ENCODE data around the gene GSE1. TPM values are rescaled to one million over a fixed set of nuclear protein-coding genes. Genes with fewer than 3 reads are reported as not detected.

The GSE1 gene
- total and polyA plus RNA-seq, 2 experiments from 2014 or later: 32.4 to 135 TPM

- no peaks in the 10 kb centered on the region for H3K4me1 ChIP-seq (ENCODE audit: insufficient read depth)
- H3K27ac ChIP-seq (ENCODE audit: low read depth): no peak overlapping the region
- Mint-ChIP-seq H3K36me3 (ENCODE audit: low read depth) (peaks cover 89% of the 10 kb centered on the region), H3K27me3 (ENCODE audit: insufficient read depth, low read depth, poor library complexity) (peaks cover 37% of the 10 kb centered on the region), H3K27ac (no peak overlapping the region), H3K9me3 (no peaks in the 10 kb centered on the region; the same call in 1 of the 3 replicates), H3K4me3 (no peak overlapping the region), H3K4me1 (peaks cover 2% of the 10 kb centered on the region; the same call in 1 of the 3 replicates)
- no peaks in the 10 kb centered on the region for H3K27me3 ChIP-seq (ENCODE audit: insufficient read depth)
- ATAC-seq (no peak), DNase-seq (ENCODE audit: low spot score) (no peak)
- no peak for TF ChIP-seq EZH2phosphoT487 (IDR thresholded peaks at IDR 0.05; ENCODE audit: unreplicated experiment)
- TF ChIP-seq STAT1 (IDR thresholded peaks at IDR 0.05; ENCODE audit: unreplicated experiment): no peak
- TF ChIP-seq ETS1 (IDR thresholded peaks at IDR 0.05): no peak
- 0 out of 2 replicates have a peak, but pooled peaks have one; percentile 9 for TF ChIP-seq POLR2AphosphoS5 (IDR thresholded peaks at IDR 0.05; ENCODE audit: low read depth)
- TF ChIP-seq REST (IDR thresholded peaks at IDR 0.05; ENCODE audit: unreplicated experiment): no peak
- no peak for TF ChIP-seq EZH2 (IDR thresholded peaks at IDR 0.05; ENCODE audit: low read depth, unreplicated experiment)
- H3F3A ChIP-seq (replicated peaks; ENCODE audit: low read depth): peaks cover 16% of the 10 kb centered on the region; the same call in 1 of the 2 replicates
- H2AFZ ChIP-seq: no peak overlapping the region
- H3K4me3 ChIP-seq: no peak overlapping the region
- H3K4me2 ChIP-seq: no peak overlapping the region
- no peaks in the 10 kb centered on the region for H3K9me2 ChIP-seq (ENCODE audit: insufficient read depth)
- peaks cover 14% of the 10 kb centered on the region for H4K20me1 ChIP-seq (replicated peaks; ENCODE audit: insufficient read depth)
- H3K36me3 ChIP-seq (ENCODE audit: insufficient read depth): peaks cover 35% of the 10 kb centered on the region
- H3K79me2 ChIP-seq (replicated peaks; ENCODE audit: insufficient read depth): no peaks in the 10 kb centered on the region
Observed at GRCh38 chr16:85664580-85665372, 51.7 kb downstream of the GSE1 start.

- Histone ChIP-seq H3K79me2 (replicated peaks; ENCODE audit: insufficient read depth) (no peaks in the 10 kb centered on the region; the same call in 1 of the 2 replicates), H3K36me3 (ENCODE audit: insufficient read depth) (peaks cover 36% of the 10 kb centered on the region), H3K27me3 (ENCODE audit: insufficient read depth) (no peaks in the 10 kb centered on the region), H3K4me2 (no peak overlapping the region), H3K4me1 (ENCODE audit: insufficient read depth) (no peaks in the 10 kb centered on the region), H2AFZ (no peak overlapping the region), H3K4me3 (no peak overlapping the region), H3K9me2 (ENCODE audit: insufficient read depth) (no peaks in the 10 kb centered on the region), H4K20me1 (replicated peaks; ENCODE audit: insufficient read depth) (peaks cover 14% of the 10 kb centered on the region), H3F3A (replicated peaks; ENCODE audit: low read depth) (peaks cover 15% of the 10 kb centered on the region), H3K27ac (ENCODE audit: low read depth) (no peak overlapping the region)
- Mint-ChIP-seq H3K27ac (no peak overlapping the region), H3K36me3 (ENCODE audit: low read depth) (peaks cover 90% of the 10 kb centered on the region), H3K9me3 (no peaks in the 10 kb centered on the region; the same call in 2 of the 3 replicates), H3K27me3 (ENCODE audit: insufficient read depth, low read depth, poor library complexity) (peaks cover 37% of the 10 kb centered on the region), H3K4me3 (no peak overlapping the region; the same call in 2 of the 3 replicates), H3K4me1 (no peaks in the 10 kb centered on the region)
- ATAC-seq (no peak), DNase-seq (ENCODE audit: low spot score) (no peak)
- TF ChIP-seq CREB1 (CRISPR knock-in tag; IDR thresholded peaks at IDR 0.05; ENCODE audit: low read depth): no peak
- no peak for TF ChIP-seq ZNF331 (CRISPR knock-in tag; IDR thresholded peaks at IDR 0.05; ENCODE audit: low read depth)
- no peak for TF ChIP-seq ETS1 (IDR thresholded peaks at IDR 0.05)
- TF ChIP-seq NANOG (IDR thresholded peaks at IDR 0.05; ENCODE audit: borderline replicate concordance): no peak
- no peak for TF ChIP-seq JUNB (IDR thresholded peaks at IDR 0.05; ENCODE audit: unreplicated experiment)
Observed at GRCh38 chr16:85665373-85665740, 52.2 kb downstream of the GSE1 start.
